CD4-positive, alpha-beta T cell treated with Interleukin-17A for 1 hour (primary cell): ENCODE results near the gene CD58.

Experiments used
- DNase-seq: peaks from one replicate; pipeline ENCODE4 v3.0.0-alpha.2; 2020

CD58 gene

DNA sequence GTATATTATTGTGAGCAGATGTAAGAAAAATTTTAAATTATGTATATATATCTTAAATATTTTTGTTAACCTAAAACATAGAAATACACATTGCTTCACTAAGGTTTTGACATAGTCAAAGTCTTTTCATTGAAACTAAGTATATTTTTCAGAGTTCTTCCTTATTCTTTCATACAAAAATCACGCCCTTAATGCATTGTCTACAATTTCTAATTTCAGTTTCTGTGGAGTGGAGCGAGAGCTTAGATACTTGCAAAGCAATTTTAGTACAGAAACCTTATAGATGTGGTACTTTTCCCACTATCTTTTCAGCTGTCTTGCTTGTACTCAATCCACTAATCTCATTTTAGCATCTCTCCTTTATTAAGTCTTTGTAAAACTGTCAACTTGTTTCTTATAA is 63.2 kb downstream of the CD58 start:
- no peak for DNase-seq

DNA sequence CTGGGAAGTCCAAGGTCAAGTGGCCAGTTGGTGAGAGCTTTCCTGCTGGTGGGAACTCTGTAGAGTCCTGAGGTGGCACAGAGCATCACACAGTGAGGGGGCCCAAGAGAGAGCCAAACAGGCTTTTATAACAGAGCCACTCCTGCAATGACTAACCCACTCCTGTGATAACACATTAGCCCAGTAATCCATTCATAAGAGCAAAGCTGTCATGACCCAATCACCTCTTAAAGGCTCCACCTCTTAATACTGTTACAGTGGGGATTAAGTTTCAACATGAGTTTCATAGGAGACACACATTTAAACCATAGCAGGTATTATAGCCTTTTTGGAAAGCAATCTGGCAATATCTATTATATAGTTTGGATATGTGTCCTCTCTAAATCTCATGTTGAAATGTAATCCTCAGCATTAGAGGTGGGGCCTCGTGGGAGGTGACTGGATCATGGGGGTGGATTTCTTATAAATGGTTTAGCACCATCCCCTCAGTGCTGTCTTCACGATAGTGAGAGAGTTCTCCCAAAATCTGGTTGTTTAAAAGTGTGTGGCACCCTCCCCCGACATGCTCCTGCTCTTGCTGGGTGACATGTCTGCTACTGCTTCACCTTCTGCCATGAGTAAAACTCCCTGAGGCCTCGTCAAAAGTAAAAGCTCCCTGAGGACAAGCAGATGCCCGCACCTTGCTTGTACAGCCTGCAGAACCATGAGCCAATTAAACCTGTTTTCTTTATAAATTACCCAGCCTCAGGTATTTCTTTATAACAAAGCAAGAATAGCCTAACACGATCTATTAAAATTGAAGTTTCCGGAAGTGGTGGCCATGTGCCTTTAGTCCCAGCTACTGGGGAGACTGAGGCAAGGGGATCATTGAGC is 64.5 kb downstream of the CD58 start:
- DNase-seq, result no peak

DNA sequence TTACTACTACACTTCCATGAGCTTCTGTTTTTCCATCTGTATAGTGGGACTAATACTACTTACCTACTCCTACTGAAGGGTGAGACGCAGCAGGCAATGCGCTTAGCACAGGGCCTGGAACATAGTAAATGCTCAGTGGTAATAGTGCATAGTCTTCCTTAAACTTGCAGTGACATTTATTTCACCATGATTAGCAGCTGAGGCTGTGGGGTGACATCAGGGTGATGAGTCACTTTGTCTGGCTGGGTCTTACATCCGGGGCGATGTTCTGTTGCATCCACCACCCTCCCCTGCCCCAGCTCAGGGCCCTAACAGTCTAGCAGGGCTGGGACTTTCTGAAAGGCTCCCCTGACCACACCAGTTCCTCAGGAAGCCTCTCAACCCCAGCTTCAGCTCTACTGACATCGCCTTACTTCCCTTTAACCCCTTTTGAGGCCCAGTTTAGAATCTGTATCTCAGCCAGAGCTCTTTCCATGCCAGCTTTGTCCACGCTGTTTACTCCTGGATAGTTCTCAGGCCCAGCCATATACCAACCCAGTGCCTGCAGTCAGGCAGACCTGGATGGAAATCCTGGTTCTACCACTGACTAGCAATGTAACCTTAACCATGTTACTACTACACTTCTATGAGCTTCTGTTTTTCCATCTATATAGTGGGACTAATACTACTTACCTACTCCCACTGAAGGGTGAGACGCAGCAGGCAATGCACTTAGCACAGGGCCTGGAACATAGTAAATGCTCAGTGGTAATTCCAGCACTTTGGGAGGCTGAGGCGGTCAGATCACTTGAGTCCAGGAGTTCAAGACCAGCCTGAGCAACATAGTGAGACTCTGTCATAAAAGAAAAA is 66.3 kb downstream of the CD58 start:
- peak; percentile 92 for DNase-seq

DNA sequence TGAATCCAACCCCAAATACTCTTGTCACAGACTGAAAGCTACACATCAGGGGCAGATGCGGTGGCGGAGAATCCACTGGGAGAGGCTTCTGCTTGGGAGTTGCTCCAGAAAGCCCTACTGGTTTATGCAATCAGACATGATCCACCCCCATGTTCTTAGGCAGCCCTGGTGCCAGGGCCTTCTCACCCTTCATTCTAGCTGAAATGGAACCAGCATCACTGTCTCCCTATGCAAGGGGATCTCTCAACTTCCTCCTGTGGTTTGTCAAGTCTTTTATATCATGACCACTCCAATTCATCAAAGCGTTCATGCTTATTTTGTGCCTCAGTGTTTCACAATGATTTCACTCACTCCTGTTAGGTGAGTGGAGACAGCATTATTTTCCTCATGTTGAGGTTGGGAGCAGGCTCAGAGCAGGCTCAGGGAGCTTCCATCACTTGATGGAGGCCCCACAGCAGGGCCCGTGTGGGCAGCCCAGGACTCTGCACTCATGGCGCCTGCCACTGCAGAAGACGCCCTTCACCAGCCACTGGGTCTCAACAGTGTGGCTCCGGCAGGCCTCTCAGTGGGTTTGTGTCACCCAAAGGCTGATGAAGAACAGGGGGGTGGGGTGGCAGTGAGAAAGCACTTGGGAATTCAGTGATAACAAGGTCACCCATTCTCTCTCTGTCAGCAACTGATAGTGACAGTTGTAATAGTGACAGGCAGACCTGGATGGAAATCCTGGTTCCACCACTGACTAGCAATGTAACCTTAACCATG is 67.1 kb downstream of the CD58 start:
- DNase-seq, result peak; percentile 52

DNA sequence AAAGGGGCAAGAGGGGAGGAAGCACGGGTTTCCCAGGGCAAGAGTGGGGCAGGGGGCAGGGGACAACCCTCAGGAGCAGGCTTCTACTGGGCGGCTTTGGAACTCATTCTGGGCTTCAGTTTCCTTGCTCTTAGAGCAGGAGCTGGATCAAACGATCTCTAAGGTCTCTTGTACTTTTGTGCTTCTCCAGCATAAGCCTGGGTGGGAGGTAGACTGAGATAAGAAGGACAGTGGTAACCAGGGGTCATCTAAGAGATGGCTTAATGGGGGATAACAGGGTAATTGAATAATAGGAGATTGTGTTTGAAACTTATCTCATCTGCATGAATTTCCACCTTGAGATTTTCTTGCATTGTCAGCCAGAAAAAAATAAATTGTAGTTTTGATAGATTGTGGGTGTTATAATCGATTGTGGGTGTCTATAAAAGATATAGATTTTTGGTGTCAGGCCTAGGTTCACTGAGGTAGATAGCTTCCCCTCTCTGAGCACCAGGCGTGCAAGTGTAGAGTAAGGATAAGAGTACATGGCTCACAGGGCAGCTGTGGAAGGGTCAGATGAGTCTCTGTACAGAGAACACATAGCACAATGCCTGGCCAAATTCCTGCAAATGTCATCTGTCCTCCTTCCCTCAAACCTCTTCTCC is 68.0 kb downstream of the CD58 start:
- no peak for DNase-seq

DNA sequence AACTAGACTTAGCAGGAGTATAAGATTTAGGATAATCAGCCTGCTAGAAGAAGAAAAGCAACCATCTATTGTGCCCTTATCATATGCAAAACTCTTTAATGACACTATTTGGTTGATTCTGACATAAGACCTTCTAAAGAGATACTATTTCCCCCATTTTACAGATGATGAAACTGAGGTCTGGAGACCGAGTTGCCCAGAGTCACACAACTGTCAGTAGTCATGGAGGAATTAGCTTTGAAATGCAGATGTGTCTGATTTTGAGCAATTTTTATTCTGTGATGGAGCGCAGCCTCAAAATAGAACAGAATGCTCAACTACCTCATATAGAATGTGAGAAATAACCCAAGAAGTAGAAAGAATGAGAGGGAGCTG is 69.0 kb downstream of the CD58 start:
- no peak for DNase-seq

DNA sequence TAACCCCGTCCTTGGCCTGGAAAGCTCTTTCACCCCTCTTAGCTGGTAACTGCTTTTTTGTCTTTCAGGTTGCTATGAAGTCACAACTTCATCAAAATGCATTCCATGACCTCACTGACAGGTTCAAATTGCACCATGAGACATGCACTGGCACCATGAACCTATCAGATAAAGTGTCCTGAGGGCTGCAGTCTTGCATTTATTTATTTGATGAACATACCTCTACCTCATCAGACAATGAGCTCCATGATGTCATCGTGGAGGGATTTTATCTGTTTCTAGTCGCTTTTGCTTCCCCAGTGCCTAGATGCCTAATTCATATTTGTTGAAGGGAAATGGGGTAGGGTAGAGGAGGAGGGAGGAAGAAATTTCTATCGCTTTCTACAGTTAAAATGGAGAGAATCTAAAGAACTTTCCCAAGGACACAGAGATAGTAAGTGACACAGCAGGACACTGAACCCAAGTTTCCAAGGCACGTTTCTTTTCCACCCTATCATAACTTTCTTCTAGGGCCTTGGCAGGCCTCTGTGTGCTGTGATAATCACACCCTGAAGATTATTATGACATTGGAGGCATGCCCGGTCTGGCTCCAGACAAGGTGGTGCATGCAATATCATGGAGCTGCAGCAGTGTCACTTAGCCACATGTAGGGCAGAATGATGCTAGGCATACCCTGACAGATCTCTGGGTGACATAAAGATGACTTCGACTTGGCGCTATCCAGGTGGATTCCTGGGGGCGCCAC is 69.5 kb downstream of the CD58 start:
- no peak for DNase-seq

DNA sequence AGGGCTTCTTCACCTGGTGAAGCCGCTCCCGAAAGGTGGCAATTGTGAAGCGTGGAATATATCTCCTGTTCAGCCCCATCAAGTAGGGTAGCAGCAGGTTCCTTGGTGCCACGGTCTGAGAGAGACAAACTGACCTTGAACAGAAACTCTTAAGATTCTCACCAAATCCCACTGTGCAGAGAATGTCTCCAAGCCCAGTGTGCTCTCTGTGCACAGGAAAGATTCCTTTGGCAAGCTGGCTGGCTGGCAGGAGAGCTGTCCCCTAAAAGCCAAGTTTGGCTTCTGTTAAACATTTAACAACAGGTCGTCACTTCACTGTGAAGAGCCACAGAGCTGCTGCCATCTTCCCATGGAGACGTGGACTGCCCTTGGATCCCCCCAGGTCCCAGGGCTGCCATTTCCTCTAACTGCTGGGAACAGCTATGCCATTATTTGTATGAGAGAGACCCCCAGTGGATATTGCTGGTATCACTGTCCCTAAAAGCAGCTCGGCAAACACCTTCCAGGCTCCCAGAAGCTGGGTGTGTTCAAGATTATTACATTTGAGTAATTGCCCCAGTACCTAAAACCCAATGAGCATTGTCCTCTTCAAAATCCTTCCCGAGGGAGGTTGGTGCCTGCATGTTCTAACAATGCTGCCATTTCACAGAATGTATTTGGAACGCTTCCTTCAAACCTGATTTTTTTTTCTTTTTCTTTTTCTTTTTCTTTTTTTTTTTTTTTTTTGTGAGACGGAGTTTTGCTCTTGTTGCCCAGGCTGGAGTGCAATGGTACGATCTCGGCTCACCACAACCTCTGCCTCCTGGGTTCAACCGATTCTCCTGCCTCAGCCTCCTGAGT is 71.8 kb downstream of the CD58 start:
- DNase-seq, result peak; percentile 75

DNA sequence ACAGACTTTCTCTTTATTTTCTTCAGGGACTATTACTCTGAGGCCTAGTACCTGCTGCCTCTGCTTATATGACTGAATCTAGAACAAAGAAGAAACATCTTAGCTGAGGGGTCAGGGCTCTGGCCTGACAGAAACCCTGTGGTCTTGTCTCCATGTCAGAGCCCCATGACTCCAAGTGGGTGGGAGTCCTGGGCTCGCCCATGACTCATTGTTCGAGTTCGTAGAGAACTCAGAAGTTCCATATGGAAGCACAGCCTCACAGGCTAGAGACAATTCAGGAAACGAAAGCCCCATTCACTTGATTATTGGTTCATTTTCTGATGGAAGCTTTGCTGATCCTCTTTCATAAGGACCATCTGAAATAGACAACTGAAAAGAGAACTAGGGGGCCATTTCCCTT is 73.2 kb downstream of the CD58 start:
- no peak for DNase-seq

DNA sequence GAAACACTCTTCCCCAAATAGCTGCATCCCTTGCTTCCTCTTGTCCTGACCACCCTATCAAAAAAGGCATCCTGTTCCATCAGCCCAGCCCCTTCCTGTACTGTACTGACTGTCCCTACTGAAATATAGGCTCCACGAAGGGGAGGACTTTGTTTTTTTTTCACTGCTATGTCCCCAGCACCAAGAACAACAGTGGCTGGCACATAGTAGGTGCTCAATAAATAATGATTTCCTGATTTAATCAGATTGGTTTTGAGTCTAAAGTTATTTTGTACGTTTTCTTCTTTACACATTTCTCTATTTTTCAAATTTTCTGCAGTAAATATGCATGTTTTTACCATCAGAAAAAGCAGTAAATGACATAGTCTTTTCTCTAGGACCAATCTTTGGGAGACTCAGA is 73.9 kb downstream of the CD58 start:
- no peak for DNase-seq

DNA sequence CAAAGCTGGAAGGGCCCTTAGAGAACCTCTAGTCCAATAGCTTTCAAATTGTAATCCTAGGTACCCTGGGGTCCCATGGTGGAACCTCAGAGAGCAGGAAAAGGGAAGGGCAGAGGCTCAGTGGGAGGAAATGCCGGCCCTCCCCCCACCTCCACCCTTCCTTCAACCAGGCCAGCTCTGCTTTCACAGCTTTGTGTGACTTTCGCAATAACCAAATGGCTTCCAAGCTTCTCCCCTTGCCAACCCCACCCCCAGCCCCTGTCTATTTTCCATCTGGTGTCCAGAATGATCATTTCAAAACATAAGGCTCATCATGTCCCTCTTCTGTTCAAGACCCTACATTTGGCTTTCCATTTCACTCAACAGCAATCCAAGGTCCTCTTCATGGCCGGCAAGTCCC is 74.4 kb downstream of the CD58 start:
- DNase-seq, result no peak

DNA sequence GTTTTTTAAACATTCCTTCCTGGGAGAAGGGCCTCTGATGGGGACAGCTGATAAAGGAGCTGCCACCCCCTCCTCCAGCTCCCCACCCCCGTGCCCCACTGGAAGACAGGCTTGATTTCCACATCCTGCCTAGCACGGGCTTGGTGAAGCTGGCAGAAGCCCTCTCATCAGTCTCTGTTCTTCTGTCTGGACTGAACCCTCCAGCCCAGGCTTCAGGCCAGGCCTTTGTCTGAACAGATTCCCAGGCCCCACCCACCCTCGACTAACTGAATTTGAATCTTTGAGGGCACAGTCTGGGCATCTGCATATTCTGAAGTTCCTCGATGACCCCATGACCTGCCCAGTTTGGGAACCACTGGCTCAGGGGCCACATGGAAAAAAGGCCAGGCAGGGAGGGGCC is 75.3 kb downstream of the CD58 start:
- no peak for DNase-seq

DNA sequence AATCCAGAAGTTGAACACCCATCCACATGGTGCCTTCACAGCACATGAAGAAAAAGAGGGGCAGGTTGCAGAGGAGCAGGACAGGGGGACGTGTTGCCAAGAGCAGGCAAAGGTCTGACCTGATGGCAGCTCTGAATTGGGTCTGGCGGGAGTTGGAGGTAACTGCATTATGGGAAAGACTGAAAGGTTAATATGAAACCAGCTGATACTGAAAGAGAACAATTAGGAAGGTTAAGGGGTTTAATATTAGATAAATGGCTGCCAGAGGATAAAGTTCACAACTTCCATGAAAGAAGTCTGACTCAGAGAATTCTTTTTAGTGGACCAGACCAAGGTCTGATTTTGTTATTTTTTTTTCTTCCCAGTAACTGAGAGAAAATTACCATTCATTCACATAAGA is 76.1 kb downstream of the CD58 start:
- no peak for DNase-seq

DNA sequence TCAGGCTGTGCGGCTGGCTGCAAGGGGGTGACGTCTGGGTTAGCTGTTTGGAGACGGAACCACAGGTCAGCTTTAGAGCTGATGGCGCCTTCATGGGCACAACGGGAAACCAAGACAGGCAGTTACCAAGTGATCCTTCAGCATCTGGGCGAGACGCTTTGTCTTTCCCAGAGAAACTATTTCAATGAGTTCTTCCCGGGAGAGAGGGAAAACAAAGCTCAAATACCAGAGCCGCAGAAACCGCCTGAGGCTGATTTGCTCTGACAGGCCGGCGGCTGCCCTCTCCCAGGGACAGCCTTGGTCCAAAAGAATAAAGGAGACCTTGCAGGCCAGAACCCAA is 76.5 kb downstream of the CD58 start:
- no peak for DNase-seq

DNA sequence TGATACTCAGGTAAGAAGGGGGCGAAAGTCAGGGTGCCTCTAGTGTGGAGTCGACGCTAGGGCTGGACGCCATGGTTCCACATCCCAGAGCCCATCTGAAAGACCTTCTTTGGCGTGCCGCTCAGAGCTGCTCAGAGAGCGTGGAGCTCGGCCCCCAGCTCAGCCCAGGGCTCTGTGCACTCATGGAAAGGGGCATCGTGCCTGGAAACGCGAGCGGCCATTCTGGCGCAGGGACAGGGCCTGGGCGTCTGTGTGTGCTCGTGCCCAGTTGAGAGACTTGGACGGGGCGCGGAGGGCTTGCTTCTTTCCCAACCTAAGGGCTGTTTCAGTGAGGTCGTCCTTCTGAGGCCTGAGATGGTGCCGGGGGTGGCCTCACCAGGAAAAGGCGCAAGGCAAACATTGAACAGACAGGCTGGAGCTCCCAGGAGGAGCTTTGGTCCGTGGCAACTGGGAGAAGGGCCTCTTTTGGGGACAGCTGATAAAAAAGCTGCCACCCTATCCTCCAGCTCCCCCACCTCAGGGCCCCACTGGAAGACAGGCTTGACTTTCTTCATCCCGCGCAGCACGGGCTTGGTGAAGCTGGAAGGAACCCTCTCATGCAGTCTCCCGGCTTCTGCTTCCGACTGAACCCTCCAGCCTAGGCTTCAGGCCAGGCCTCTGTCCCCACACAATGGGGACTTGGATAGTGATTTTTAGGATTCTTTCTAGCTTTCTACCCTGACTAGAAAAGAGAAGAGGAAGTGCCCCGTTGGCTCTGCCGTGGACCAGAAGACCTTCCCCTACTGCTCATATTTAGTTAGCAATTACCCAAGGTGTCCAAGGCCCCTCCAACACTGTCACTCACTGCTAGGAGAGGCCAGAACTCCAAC is 77.1 kb downstream of the CD58 start:
- no peak for DNase-seq

DNA sequence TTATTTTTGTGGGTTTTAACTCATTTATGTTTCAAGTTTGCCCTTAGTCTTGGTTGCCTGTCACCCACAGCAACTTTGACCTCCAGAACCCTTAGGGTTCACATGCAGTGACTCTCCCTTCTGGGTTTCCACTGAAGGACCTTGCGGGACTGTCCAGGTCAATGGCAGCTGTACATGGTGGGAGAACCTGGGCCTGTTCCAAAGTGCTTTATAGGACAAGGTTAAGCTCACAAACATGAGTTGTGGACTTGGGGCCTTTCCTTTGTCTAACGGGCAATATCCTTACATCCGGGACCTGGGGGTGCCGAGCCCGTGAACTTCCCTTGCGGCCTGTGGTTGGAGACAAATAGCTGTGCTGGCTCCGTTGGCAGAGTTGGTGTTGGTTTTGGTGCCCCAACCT is 77.8 kb downstream of the CD58 start:
- no peak for DNase-seq

DNA sequence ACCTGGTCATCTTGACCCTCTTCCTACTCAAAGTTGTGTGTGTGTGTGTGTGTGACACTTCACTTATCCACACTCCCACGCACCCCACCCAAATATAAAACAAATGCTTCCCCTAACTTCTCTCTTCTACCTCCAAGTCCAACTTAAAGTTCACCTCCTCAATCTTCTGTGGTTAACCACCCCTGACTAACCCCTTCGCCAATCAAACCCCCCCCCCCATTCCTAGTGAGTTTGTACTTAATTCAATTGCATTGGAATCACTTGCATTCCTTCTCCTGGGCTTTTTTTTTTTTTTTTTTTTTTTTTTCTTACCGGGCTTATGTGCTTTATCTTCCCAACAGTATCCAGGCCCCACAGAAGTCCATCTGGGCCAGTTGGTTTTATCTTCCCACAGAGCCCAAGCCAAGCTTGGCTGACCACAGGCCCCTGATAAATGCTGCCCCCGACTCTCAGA is 78.4 kb downstream of the CD58 start:
- no peak for DNase-seq

DNA sequence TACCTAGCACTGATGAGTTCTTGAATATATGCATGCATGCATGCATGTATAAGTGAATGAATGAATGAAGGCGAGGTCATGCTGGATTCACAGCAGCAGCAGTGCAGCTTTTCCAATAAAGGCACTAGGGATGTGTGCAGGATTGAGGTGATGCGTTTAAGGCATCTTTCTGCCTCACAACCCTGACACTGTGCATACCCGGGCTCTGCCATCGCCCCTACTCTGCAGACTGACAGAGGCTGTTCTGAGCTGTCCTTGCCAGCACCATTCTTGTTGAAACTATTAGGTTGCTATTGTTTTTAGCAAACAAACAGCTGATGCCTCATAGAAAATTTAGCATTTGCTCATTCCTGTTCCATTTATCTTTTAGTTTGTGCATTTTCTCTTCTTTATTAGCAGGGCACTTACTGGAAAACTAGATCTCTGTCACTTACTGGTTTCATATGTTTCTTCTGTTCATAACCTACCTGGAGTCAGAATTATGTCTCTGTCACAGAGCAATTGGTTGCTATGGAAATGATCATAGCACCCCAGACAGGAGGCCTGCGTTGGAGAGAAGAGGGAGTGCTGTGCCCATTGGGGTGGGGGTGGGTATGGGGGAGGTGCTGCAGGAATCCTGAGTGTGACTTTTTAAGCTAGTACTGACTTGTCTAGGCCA is 79.0 kb downstream of the CD58 start:
- no peak for DNase-seq

DNA sequence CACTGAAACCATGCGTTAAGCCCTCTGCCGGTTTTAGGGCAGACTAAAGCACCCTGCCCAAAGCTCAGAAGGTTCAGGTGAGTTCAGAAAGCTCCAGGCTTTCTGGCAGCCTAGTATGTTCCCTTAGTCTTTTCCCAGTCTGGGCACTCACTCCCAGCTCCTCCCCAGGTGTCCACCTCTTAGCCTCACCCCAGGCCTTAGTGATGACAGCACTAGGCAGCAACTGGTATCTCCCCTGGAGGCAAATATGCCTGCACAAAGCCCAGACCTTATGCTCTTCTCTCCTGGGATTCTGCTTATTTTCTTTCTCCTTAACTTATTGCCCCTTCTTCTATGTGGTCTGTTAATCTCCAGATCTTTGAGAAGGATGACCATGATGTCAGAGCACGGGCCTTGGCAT is 80.2 kb downstream of the CD58 start:
- no peak for DNase-seq

DNA sequence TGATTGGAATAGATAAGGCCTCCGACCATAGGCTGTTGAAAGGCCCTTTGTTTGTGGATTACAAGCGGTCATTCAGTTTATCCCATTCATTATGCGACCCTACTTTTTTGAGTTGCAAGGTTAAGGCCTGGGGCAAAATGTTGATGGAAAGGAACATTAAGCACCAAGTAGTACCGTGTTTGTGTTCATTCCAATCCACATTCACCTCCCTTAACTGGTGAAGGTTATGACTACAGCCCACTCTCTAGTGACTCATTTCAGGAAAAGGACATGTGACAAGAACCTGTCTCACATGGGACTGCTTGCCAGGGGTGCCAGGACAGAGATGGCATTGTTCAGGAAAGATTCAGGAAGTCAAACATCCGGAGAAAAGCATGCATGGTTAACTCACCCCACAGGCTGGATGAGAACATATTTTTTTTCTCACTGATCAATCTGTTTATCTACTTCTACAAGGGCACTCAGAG is 81.6 kb downstream of the CD58 start:
- DNase-seq, result no peak
